Activated naive CD8-positive, alpha-beta T cell treated with anti-CD3 and anti-CD28 coated beads, Interleukin-2, amount 50 U/mL, for 24 hours (primary cell): ENCODE data around the gene ANKRD34C.

Experiments used
- ATAC-seq: fragments of 150-1000 bp; cut with Tn5 transposase; one replicate; pipeline ENCODE4 v1.10.0; 2021
- DNase-seq: peaks from one replicate; pipeline ENCODE4 v3.0.0; 2021
- H3K27ac Mint-ChIP-seq: one replicate; pipeline ENCODE4 v1.8.0; 2021; ENCODE audit warnings: mild to moderate bottlenecking, mixed read lengths
- H3K27me3 Mint-ChIP-seq: one replicate; pipeline ENCODE4 v1.8.0; 2021; ENCODE audit warnings: mixed read lengths
- H3K36me3 Mint-ChIP-seq: one replicate; pipeline ENCODE4 v1.8.0; 2021; ENCODE audit warnings: low read depth, mixed read lengths
- H3K4me1 Mint-ChIP-seq: one replicate; pipeline ENCODE4 v1.8.0; 2021; ENCODE audit warnings: mixed read lengths
- H3K4me3 Mint-ChIP-seq: one replicate; pipeline ENCODE4 v1.8.0; 2021; ENCODE audit warnings: mild to moderate bottlenecking, moderate library complexity, mixed read lengths
- H3K9me3 Mint-ChIP-seq: one replicate; pipeline ENCODE4 v1.8.0; 2021; ENCODE audit warnings: mixed read lengths

Gene ANKRD34C

GRCh38 chr15:79282371-79283251 lies at the start of gene ANKRD34C:
Gene ANKRD34C (plus strand): TSS chr15:79282722. CDS start chr15:79293285, 10,563 bp downstream.
- Mint-ChIP-seq H3K4me3 (no peak within 1 kb of the TSS), H3K9me3 (no peaks in the 10 kb centered on the region), H3K27me3 (peaks cover 58% of the 10 kb centered on the region), H3K4me1 (no peaks in the 10 kb centered on the region), H3K27ac (no peak within 1 kb of the TSS), H3K36me3 (no peaks in the 10 kb centered on the region)
- ATAC-seq (no peak), DNase-seq (no peak)

GRCh38 chr15:79233236-79233635 lies 49.3 kb upstream of the ANKRD34C start:
- Mint-ChIP-seq H3K27ac (no peak overlapping the region), H3K9me3 (peaks cover 22% of the 10 kb centered on the region), H3K36me3 (no peaks in the 10 kb centered on the region), H3K4me3 (no peak overlapping the region), H3K27me3 (peaks cover 16% of the 10 kb centered on the region), H3K4me1 (no peaks in the 10 kb centered on the region)
- no peak for ATAC-seq
- no peak for DNase-seq

- Mint-ChIP-seq H3K4me1 (no peaks in the 10 kb centered on the region), H3K27ac (no peak overlapping the region), H3K36me3 (no peaks in the 10 kb centered on the region), H3K27me3 (peaks cover 19% of the 10 kb centered on the region), H3K9me3 (no peaks in the 10 kb centered on the region), H3K4me3 (no peak overlapping the region)
- no peak for ATAC-seq
- no peak for DNase-seq
Measured at GRCh38 chr15:79240036-79240435, 42.5 kb upstream of the ANKRD34C start.

- no peak for ATAC-seq
- Mint-ChIP-seq H3K27me3 (peaks cover 3% of the 10 kb centered on the region), H3K4me1 (no peaks in the 10 kb centered on the region), H3K27ac (no peak overlapping the region), H3K36me3 (no peaks in the 10 kb centered on the region), H3K4me3 (no peak overlapping the region), H3K9me3 (no peaks in the 10 kb centered on the region)
- DNase-seq, result no peak
Measured at GRCh38 chr15:79243723-79244122, 38.8 kb upstream of the ANKRD34C start.

GRCh38 chr15:79244876-79245275 lies 37.6 kb upstream of the ANKRD34C start:
- Mint-ChIP-seq H3K36me3 (no peaks in the 10 kb centered on the region), H3K9me3 (no peaks in the 10 kb centered on the region), H3K27ac (no peak overlapping the region), H3K4me3 (no peak overlapping the region), H3K27me3 (peaks cover 3% of the 10 kb centered on the region), H3K4me1 (no peaks in the 10 kb centered on the region)
- no peak for ATAC-seq
- DNase-seq, result no peak

GRCh38 chr15:79248183-79248582 lies 34.3 kb upstream of the ANKRD34C start:
- peaks cover 13% of the 10 kb centered on the region for H3K27me3 Mint-ChIP-seq
- no peaks in the 10 kb centered on the region for H3K4me1 Mint-ChIP-seq
- no peak overlapping the region for H3K27ac Mint-ChIP-seq
- ATAC-seq (no peak), DNase-seq (no peak)
- no peaks in the 10 kb centered on the region for H3K9me3 Mint-ChIP-seq
- H3K36me3 Mint-ChIP-seq, result no peaks in the 10 kb centered on the region
- no peak overlapping the region for H3K4me3 Mint-ChIP-seq

GRCh38 chr15:79257454-79257853 lies 25.1 kb upstream of the ANKRD34C start:
- Mint-ChIP-seq H3K9me3 (peaks cover 4% of the 10 kb centered on the region), H3K36me3 (no peaks in the 10 kb centered on the region), H3K27ac (no peak overlapping the region), H3K4me1 (no peaks in the 10 kb centered on the region), H3K4me3 (no peak overlapping the region), H3K27me3 (peaks cover 31% of the 10 kb centered on the region)
- DNase-seq (no peak), ATAC-seq (no peak)

- no peak for DNase-seq
- H3K4me1 Mint-ChIP-seq, result no peaks in the 10 kb centered on the region
- H3K36me3 Mint-ChIP-seq, result no peaks in the 10 kb centered on the region
- no peaks in the 10 kb centered on the region for H3K9me3 Mint-ChIP-seq
- peaks cover 15% of the 10 kb centered on the region for H3K27me3 Mint-ChIP-seq
- no peak overlapping the region for H3K4me3 Mint-ChIP-seq
- no peak overlapping the region for H3K27ac Mint-ChIP-seq
- ATAC-seq, result no peak
Measured at GRCh38 chr15:79261836-79262235, 20.7 kb upstream of the ANKRD34C start.

GRCh38 chr15:79265167-79265566 lies 17.4 kb upstream of the ANKRD34C start:
- ATAC-seq, result no peak
- H3K27ac Mint-ChIP-seq, result no peak overlapping the region
- H3K36me3 Mint-ChIP-seq, result no peaks in the 10 kb centered on the region
- DNase-seq, result no peak
- H3K9me3 Mint-ChIP-seq, result no peaks in the 10 kb centered on the region
- H3K4me1 Mint-ChIP-seq, result no peaks in the 10 kb centered on the region
- peaks cover 10% of the 10 kb centered on the region for H3K27me3 Mint-ChIP-seq
- H3K4me3 Mint-ChIP-seq, result no peak overlapping the region

- DNase-seq (no peak), ATAC-seq (no peak)
- no peak overlapping the region for H3K4me3 Mint-ChIP-seq
- H3K4me1 Mint-ChIP-seq, result no peaks in the 10 kb centered on the region
- peaks cover 9% of the 10 kb centered on the region for H3K27me3 Mint-ChIP-seq
- no peaks in the 10 kb centered on the region for H3K9me3 Mint-ChIP-seq
- no peak overlapping the region for H3K27ac Mint-ChIP-seq
- no peaks in the 10 kb centered on the region for H3K36me3 Mint-ChIP-seq
Measured at GRCh38 chr15:79265987-79266579, 16.4 kb upstream of the ANKRD34C start.

- H3K4me1 Mint-ChIP-seq, result no peaks in the 10 kb centered on the region
- DNase-seq, result peak; percentile 42
- H3K9me3 Mint-ChIP-seq, result no peaks in the 10 kb centered on the region
- H3K27ac Mint-ChIP-seq, result no peak overlapping the region
- H3K4me3 Mint-ChIP-seq, result no peak overlapping the region
- H3K36me3 Mint-ChIP-seq, result no peaks in the 10 kb centered on the region
- peaks cover 63% of the 10 kb centered on the region for H3K27me3 Mint-ChIP-seq
- ATAC-seq, result no peak
Measured at GRCh38 chr15:79283252-79284048, 928 bp downstream of the ANKRD34C start.

GRCh38 chr15:79290642-79291275 lies 8.2 kb downstream of the ANKRD34C start:
- DNase-seq, result no peak
- H3K36me3 Mint-ChIP-seq, result no peaks in the 10 kb centered on the region
- peak; percentile 75 for ATAC-seq
- no peaks in the 10 kb centered on the region for H3K9me3 Mint-ChIP-seq
- no peak overlapping the region for H3K4me3 Mint-ChIP-seq
- no peak overlapping the region for H3K27ac Mint-ChIP-seq
- peaks cover 16% of the 10 kb centered on the region for H3K27me3 Mint-ChIP-seq
- H3K4me1 Mint-ChIP-seq, result peaks cover 10% of the 10 kb centered on the region

- ATAC-seq (no peak), DNase-seq (no peak)
- H3K27ac Mint-ChIP-seq, result no peak overlapping the region
- H3K36me3 Mint-ChIP-seq, result no peaks in the 10 kb centered on the region
- H3K4me1 Mint-ChIP-seq, result peaks cover 10% of the 10 kb centered on the region
- peaks cover 8% of the 10 kb centered on the region for H3K27me3 Mint-ChIP-seq
- H3K9me3 Mint-ChIP-seq, result no peaks in the 10 kb centered on the region
- H3K4me3 Mint-ChIP-seq, result no peak overlapping the region
Measured at GRCh38 chr15:79292011-79292410, 9.5 kb downstream of the ANKRD34C start.

GRCh38 chr15:79294075-79294474 lies 11.6 kb downstream of the ANKRD34C start:
- Mint-ChIP-seq H3K4me1 (peaks cover 10% of the 10 kb centered on the region), H3K27me3 (peaks cover 11% of the 10 kb centered on the region), H3K9me3 (no peaks in the 10 kb centered on the region), H3K4me3 (no peak overlapping the region), H3K36me3 (no peaks in the 10 kb centered on the region), H3K27ac (no peak overlapping the region)
- DNase-seq (no peak), ATAC-seq (no peak)
